Body of pancreas (tissue), 4 donors: ENCODE data around the gene FBXW12. TPM values are rescaled to one million over a fixed set of nuclear protein-coding genes. Genes with fewer than 3 reads are reported as not detected.

Source experiments
- ATAC-seq: fragments of 150-250 bp; one replicate; pipeline ENCODE4 v1.9.1; 2016
- DNase-seq, 4 donors: peaks; one replicate each; pipeline ENCODE4 v3.0.0-alpha.2; 2019
- H3K27ac ChIP-seq, 4 donors: fragments of 200-600 bp; sonication (generic); 1 replicate in 3 of 4; 2 replicates in 1 of 4; pipeline versions ENCODE4 v1.5.1 to v1.6.1; 2016 to 2019; ENCODE audit warnings: mild to moderate bottlenecking in 1 of 4, mixed read lengths in 1 of 4, moderate library complexity in 1 of 4
- H3K27me3 ChIP-seq, 2 donors: fragments of 200-600 bp; sonication (generic); one replicate each; pipeline ENCODE4 v1.6.0; 2016; ENCODE audit warnings: mild to moderate bottlenecking in 1 of 2
- H3K36me3 ChIP-seq, 2 donors: fragments of 200-600 bp; sonication (generic); replicated peaks in 1 of 2; 2 replicates each; pipeline ENCODE4 v1.5.1; 2016; ENCODE audit warnings: low read depth in 2 of 2; ENCODE audit not compliant: insufficient read depth in 1 of 2
- H3K4me1 ChIP-seq: fragments of 200-600 bp; sonication (generic); one replicate; pipeline ENCODE4 v1.6.0; 2016
- H3K4me3 ChIP-seq, 2 donors: fragments of 200-600 bp; sonication (generic); 1 replicate in 1 of 2; 2 replicates in 1 of 2; pipeline ENCODE4 v1.5.1; 2016 to 2019
- H3K9me3 ChIP-seq, 3 donors: fragments of 200-600 bp; sonication (generic); 1 replicate in 2 of 3; 2 replicates in 1 of 3; pipeline ENCODE4 v1.5.1; 2016
- CTCF ChIP-seq, 7 experiments: fragments of 450-650 bp in 4 of 7; fragments of 200-600 bp in 3 of 7; sonication (generic) in 3 of 7; IDR thresholded peaks; one replicate each; pipeline ENCODE4 v1.5.1; 2016 to 2019; ENCODE audit warnings: antibody characterized with exemption in 7 of 7
- POLR2A ChIP-seq, 3 donors: fragments of 450-650 bp; IDR thresholded peaks; one replicate each; pipeline ENCODE4 v1.6.1; 2016; ENCODE audit warnings: antibody characterized with exemption in 3 of 3, mild to moderate bottlenecking in 2 of 3
- WGBS, 2 donors: methylation state at CpG; one replicate each; pipeline ENCODE4 v1.1.5; 2017; 5-methylcytosine and 5-hydroxymethylcytosine counted together
- intact Hi-C: fragments of 100-400 bp; cut with DNase I; formaldehyde crosslinking; loops from one replicate; pipeline ENCODE4 v1.15.1; 2023
- total RNA-seq, 2 donors: library from RNA; depleted of rRNA; stranded (reverse); fragments of >200 nt; gene quantifications; one replicate each; pipeline ENCODE4 v1.1.0, GENCODE V29; 2016

FBXW12 gene
- total RNA-seq, 2 donors from 2014 or later = 3.4 to 23.7 TPM

- H3K27ac ChIP-seq = peak overlapping the region; percentile 90 to 96 (median 94)
- peaks cover 0 to 4% of the 10 kb centered on the region in 2 donors for H3K36me3 ChIP-seq
- peaks cover 72% of the 10 kb centered on the region for H3K4me1 ChIP-seq
- intact Hi-C loops = no loop called here
- DNase-seq (no peak), ATAC-seq (no peak)
- WGBS, 2 donors = 25% methylated on average over 7 of the region's 7 CpGs; no CpG with 5 or more reads in 1 of the 2 donors
- no peak overlapping the region for H3K4me3 ChIP-seq
- no peaks in the 10 kb centered on the region for H3K27me3 ChIP-seq
- H3K9me3 ChIP-seq = no peaks in the 10 kb centered on the region
- TF ChIP-seq CTCF (IDR thresholded peaks at IDR 0.05) (no peak), POLR2A (IDR thresholded peaks at IDR 0.05) (no peak)
These were observed 56.1 kb downstream of the FBXW12 start for GRCh38 chr3:48428088-48428571.

- intact Hi-C loops = no loop called here
- ATAC-seq (peak; percentile 52), DNase-seq (peak; percentile 74 to 85 (median 84))
- H3K27ac ChIP-seq = peak overlapping the region; percentile 90 to 96 (median 94)
- H3K27me3 ChIP-seq = no peaks in the 10 kb centered on the region
- WGBS, 2 donors = 1% methylated on average over 59 of the region's 60 CpGs; no CpG with 5 or more reads in 1 of the 2 donors
- peak; percentile 52 to 67 (median 54) for TF ChIP-seq POLR2A (IDR thresholded peaks at IDR 0.05)
- no peak for TF ChIP-seq CTCF (IDR thresholded peaks at IDR 0.05)
- no peaks in the 10 kb centered on the region for H3K36me3 ChIP-seq
- H3K9me3 ChIP-seq = no peaks in the 10 kb centered on the region
- H3K4me3 ChIP-seq = peak overlapping the region; percentile 39 to 69
- H3K4me1 ChIP-seq = peaks cover 66% of the 10 kb centered on the region
These were observed 56.7 kb downstream of the FBXW12 start for GRCh38 chr3:48428572-48429316.

- Histone ChIP-seq H3K36me3 (no peaks in the 10 kb centered on the region), H3K4me1 (peaks cover 59% of the 10 kb centered on the region), H3K9me3 (no peaks in the 10 kb centered on the region), H3K27me3 (no peaks in the 10 kb centered on the region), H3K4me3 (peak overlapping the region; percentile 39 to 69), H3K27ac (peak overlapping the region; percentile 90 to 96 (median 94))
- DNase-seq = peak; percentile 79 to 85 (median 84)
- TF ChIP-seq POLR2A (IDR thresholded peaks at IDR 0.05) = peak in 1 of 3 donors; percentile 77
- no peak for TF ChIP-seq CTCF (IDR thresholded peaks at IDR 0.05)
- ATAC-seq = peak; percentile 59
- intact Hi-C loops = no loop called here
- WGBS, 2 donors = 0% methylated on average over 1 to 82 of the region's 86 CpGs
These were observed 57.4 kb downstream of the FBXW12 start for GRCh38 chr3:48429317-48429959.

- Histone ChIP-seq H3K4me3 (peak within 1 kb of the TSS; percentile 39 to 69), H3K4me1 (peaks cover 52% of the 10 kb centered on the region)
- DNase-seq = peak; percentile 81 to 93 (median 92)
These were observed 58.1 kb downstream of the FBXW12 start, which contains the start of gene PLXNB1 for GRCh38 chr3:48429960-48430707. Gene PLXNB1 (minus strand): TSS chr3:48430086. CDS start chr3:48424611, 5,475 bp downstream.

More at GRCh38 chr3:48429960-48430707, 58.1 kb downstream of the FBXW12 start, which contains the start of gene PLXNB1:
- intact Hi-C loops = no loop called here
- ATAC-seq = peak; percentile 59
- H3K36me3 ChIP-seq = no peaks in the 10 kb centered on the region
- no peaks in the 10 kb centered on the region for H3K27me3 ChIP-seq
- WGBS, 2 donors = 11% methylated on average over 15 of the region's 15 CpGs
- TF ChIP-seq CTCF (IDR thresholded peaks at IDR 0.05) (no peak), POLR2A (IDR thresholded peaks at IDR 0.05) (peak; percentile 28 to 81 (median 58))
- peak within 1 kb of the TSS; percentile 90 to 96 (median 94) for H3K27ac ChIP-seq
- H3K9me3 ChIP-seq = no peaks in the 10 kb centered on the region
